WI38 (cell line): ENCODE results near the gene UBQLN4.

ENCODE experiments used
- H3K4me3 ChIP-seq: 2 replicates; pipeline ENCODE4 v1.5.1; 2011; ENCODE audit warnings: low read depth, mild to moderate bottlenecking, control low read depth, low read length
- CTCF ChIP-seq: IDR thresholded peaks from 2 replicates; pipeline ENCODE4 v1.5.1; 2012; ENCODE audit warnings: low read depth, mild to moderate bottlenecking, control low read depth, low read length

UBQLN4 gene

DNA sequence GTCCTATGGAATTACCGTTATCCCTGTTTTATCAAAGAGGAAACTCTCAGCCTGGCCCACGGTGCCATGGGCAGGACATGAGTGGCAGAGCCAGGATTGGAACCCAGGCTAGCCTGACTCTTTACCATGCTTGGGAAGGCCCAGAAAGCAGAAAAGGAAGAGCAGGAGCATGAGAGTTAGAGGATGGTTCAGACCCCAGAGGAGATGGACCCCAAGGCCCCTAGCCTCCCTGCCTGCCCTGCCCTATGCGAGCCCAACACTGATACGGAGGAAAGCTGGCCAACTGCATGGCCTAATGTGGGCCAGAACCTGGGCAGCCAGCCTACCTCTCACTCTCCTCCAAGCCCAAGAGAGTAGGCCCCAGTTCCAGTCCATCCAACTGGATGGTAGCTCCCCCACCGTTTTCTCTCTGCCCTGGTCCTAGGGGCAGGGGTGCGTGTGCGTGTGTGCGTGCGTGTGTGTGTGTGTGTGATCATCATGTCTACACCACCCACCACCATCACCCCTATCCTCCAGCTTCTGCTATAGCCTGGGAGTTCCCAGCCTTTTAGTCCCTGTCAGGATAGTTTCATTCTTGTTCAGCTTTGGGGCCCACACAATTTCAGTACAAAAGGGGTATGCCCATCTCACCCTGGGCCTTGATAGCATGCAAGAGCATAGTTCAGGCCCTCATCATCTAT, 44.0 kb upstream of the UBQLN4 start:
- H3K4me3 ChIP-seq: no peak overlapping the region
- no peak for TF ChIP-seq CTCF

DNA sequence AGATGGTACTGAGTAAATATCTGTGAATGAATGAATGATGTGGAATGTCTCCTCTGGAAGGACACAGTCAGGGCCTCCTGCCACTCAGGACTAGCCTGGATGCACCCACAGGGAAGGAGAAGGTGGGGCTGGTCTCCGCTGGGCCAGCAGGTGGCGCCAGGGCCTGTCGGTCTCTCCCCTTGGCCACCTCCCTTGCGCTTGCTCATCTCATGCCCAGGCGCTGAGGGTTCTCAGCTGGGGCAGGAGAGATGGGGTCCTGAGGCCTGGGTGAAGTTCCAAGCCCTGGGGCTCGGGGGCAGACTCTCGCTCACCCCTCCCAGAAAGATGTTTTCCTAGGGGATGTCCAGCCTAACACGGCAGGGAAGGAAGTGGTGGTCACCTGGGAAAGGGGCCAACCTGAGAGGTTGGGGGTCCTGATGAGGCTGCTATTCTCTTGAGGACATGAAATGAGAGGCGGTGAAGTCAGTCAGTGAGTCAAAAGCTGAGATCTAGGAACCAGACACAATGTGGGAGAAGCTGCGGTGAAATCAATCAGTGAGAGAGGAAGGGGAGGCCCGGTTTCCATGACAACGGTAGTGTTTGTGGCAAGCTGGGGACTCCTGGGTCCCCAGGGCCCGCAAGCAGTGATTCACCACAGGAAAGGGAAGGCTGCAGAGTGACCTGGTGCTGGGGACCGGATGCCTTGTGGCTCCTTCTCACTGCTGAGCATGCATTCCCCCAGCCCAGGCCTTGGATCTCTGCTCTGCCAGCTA, 43.2 kb upstream of the UBQLN4 start:
- H3K4me3 ChIP-seq: no peak overlapping the region
- TF ChIP-seq CTCF: peak; percentile 95

- no peak overlapping the region for H3K4me3 ChIP-seq
- TF ChIP-seq CTCF: no peak
These were observed 42.4 kb upstream of the UBQLN4 start for GRCh38 chr1:156095906-156096508.

DNA sequence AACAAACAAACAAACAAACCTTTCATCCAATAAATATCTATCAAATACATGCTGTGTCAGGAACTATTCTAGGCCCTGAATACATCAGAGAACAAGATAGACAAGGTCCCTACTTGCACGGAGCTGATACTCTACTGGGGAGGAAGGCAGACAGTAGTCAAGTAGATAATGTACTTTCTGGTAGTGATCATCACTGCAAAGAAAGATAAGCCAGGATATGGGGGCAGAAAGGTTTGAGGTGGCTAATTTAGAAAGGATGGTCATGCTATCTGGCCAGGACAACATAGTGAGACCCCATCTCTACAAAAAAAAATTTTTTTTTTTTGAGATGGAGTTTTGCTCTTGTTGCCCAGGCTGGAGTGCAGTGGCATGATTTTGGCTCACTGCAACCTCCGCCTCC, 38.0 kb upstream of the UBQLN4 start:
- no peak overlapping the region for H3K4me3 ChIP-seq
- no peak for TF ChIP-seq CTCF

DNA sequence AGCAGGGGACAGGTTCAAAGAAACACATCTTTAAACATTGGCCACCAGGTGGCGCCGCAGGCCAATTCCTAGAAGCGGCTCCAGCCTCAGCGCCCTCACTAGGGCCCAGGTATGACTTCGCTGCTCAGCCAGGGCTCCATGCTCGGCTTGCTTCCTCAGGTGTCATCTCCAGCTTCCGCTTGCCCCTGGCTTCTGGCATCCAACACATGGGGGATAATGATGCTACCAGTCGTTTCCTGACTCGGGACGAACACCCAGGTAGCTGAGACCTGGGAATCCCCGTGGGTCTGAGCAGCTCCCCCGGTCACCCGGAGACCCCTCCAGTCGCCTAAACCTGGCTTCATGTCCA, 37.2 kb upstream of the UBQLN4 start:
- peak; percentile 54; the same call in 1 of the 2 replicates for TF ChIP-seq CTCF
- no peak overlapping the region for H3K4me3 ChIP-seq

DNA sequence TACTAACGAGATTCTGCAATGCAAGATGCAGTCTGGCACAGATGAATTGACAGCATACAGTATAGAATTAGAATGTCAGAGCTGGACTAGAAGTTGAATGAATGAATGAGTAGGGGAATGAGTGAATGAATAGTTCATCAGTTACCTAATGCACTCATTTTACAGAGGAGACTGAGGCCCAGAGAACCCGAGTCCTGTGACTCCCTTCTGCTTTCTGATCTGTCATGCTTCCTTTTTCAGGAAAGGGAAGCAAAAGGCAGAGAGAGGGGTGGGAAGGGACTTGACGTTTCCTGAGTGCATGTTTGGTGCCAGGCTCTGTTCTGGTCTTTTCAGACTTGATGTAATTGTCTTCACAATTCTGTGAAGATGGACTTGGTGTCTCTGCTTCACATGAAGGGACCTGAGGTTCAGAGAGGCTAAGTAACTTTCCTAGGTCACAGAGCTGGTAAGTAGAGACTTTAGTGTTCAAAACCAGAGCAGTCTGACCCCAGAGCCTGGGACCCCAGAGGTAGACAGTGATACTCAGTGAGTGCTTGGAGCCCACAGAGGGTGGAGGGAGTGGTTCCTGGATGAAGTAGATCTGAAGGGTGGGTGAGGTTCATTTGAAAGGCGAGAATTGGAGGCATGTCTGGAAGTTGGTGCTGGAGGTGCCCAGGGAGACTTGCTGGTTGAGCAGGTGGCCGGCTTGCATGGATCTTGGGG, 36.7 kb upstream of the UBQLN4 start:
- TF ChIP-seq CTCF: no peak; the same call in 1 of the 2 replicates
- H3K4me3 ChIP-seq: no peak overlapping the region
